PC-9 (cell line): ENCODE measurements around the gene OSER1.

Experiments
- CTCF ChIP-seq: fragments of 200-600 bp; sonication (generic); conservative IDR thresholded peaks from 2 replicates; pipeline ENCODE4 v1.6.1; 2017; ENCODE audit warnings: mixed run types, antibody characterized with exemption, mild to moderate bottlenecking, moderate library complexity
- EZH2 ChIP-seq: fragments of 200-600 bp; sonication (generic); IDR thresholded peaks from 2 replicates; pipeline ENCODE4 v1.8.0; 2017; ENCODE audit warnings: antibody characterized with exemption, low read depth

- TF ChIP-seq CTCF (no peak), EZH2 (no peak)
Measured at GRCh38 chr20:44166477-44166876, 44.1 kb downstream of the OSER1 start.
